H1 (cell line): Measurements from ENCODE around the gene MPRIP. TPM values are rescaled to one million over a fixed set of nuclear protein-coding genes. Genes with fewer than 3 reads are reported as not detected.

Experiments
- CHD7 ChIP-seq: fragments of 300-600 bp; sonication (generic); IDR thresholded peaks from 2 replicates; pipeline ENCODE4 v1.7.1; 2012; ENCODE audit warnings: low read length, moderate library complexity, mild to moderate bottlenecking, inconsistent platforms; ENCODE audit not compliant: insufficient replicate concordance
- CTCF ChIP-seq, 3 experiments: IDR thresholded peaks; 1 replicate in 2 of 3; 2 replicates in 1 of 3; pipeline versions ENCODE4 v1.5.1 to v1.6.1; 2011; ENCODE audit warnings: low read length in 3 of 3, mild to moderate bottlenecking in 3 of 3, inconsistent platforms in 2 of 3, low read depth in 1 of 3, moderate library complexity in 1 of 3; ENCODE audit not compliant: insufficient read depth in 1 of 3; ENCODE audit errors: control extremely low read depth in 1 of 3
- KDM4A ChIP-seq: IDR thresholded peaks from one replicate; pipeline ENCODE4 v1.7.1; 2012; ENCODE audit warnings: low read depth, mild to moderate bottlenecking, moderate library complexity, low read length, inconsistent platforms; ENCODE audit not compliant: severe bottlenecking
- NANOG ChIP-seq: IDR thresholded peaks from 2 replicates; pipeline ENCODE4 v1.6.1; 2011; ENCODE audit warnings: low read length, low read depth, mild to moderate bottlenecking, inconsistent platforms; ENCODE audit not compliant: insufficient read depth, poor library complexity, severe bottlenecking
- RNF2 ChIP-seq: fragments of 200-900, 300-1000 bp; sonication (generic); IDR thresholded peaks from 2 replicates; pipeline ENCODE4 v1.7.1; 2016; ENCODE audit warnings: borderline replicate concordance, low read depth, mild to moderate bottlenecking, antibody characterized with exemption, low read length; ENCODE audit not compliant: poor library complexity, severe bottlenecking; ENCODE audit errors: missing control alignments
- TCF12 ChIP-seq: IDR thresholded peaks from 2 replicates; pipeline ENCODE4 v1.6.1; 2011; ENCODE audit warnings: low read depth, mild to moderate bottlenecking, low read length
- polyA plus RNA-seq, 7 experiments: library from polyadenylated mRNA; depleted of rRNA in 3 of 7; stranded (reverse) in 5 of 7; unstranded in 2 of 7; fragments of >200 nt in 5 of 7; fragments of 200-250 nt in 2 of 7; gene quantifications; 1 replicate in 5 of 7; 2 replicates in 1 of 7; 4 replicates in 1 of 7; pipeline versions ENCODE4 v1.2.1 to v1.2.3, GENCODE V29; 2011 to 2013; ENCODE audit warnings: missing spikeins in 2 of 7, mixed read lengths in 2 of 7
- total RNA-seq: library from RNA; stranded (reverse); fragmentation: NEBNext Ultra II Directional; extraction: Animal tissue kit (Norgen Biotek cat#: 25700); gene quantifications from 2 replicates; pipeline ENCODE4 v1.2.1, GENCODE V29; 2021
- TF ChIP-seq, protein P1 (sequence below): IDR thresholded peaks from 2 replicates; pipeline ENCODE4 v1.6.1; 2011; ENCODE audit warnings: low read length, improper control_type of control experiment

MPRIP gene
- total and polyA plus RNA-seq, 2 of the 8 experiments (the other 6 are each of a cell fraction or from before 2014, with no cell fraction given), result 48.6 to 146 TPM

DNA sequence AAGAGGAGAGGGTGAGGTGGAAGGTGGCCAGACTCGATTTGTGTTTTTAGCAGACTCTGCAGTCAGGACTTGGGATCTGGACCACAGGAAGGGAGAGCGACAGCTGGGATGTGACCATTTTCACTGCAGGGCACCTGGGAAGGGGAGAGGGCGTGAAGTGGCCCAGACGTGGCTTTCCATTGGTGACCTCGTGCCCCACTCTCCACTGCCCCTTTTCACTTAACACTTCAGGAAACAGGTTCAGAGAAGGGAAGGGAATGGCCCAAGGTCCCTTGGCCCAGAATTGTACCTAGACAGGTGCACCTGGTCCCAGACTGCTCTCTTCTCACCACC lies 22.9 kb upstream of the MPRIP start (continued):
- TF ChIP-seq CHD7, result no peak
- no peak for TF ChIP-seq NANOG
- TF ChIP-seq, protein P1, sequence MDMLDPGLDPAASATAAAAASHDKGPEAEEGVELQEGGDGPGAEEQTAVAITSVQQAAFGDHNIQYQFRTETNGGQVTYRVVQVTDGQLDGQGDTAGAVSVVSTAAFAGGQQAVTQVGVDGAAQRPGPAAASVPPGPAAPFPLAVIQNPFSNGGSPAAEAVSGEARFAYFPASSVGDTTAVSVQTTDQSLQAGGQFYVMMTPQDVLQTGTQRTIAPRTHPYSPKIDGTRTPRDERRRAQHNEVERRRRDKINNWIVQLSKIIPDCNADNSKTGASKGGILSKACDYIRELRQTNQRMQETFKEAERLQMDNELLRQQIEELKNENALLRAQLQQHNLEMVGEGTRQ, result no peak
- TF ChIP-seq RNF2, result no peak
- no peak for TF ChIP-seq KDM4A
- no peak for TF ChIP-seq TCF12
- no peak for TF ChIP-seq CTCF (IDR thresholded peaks at IDR 0.05; ENCODE audit: control extremely low read depth in 1 of 3, insufficient read depth in 1 of 3, low read depth in 1 of 3, low read length in 3 of 3)
